Spleen (tissue), 11 donors: ENCODE results near the gene MIEF2. TPM values are rescaled to one million over a fixed set of nuclear protein-coding genes. Genes with fewer than 3 reads are reported as not detected.

Experiments used
- DNase-seq: peaks from one replicate; pipeline ENCODE4 v3.0.0-alpha.2; 2020
- H3K27ac ChIP-seq, 8 donors: fragments of 200-600 bp; sonication (generic) in 7 of 8; 1 replicate in 4 of 8; 2 replicates in 4 of 8; pipeline versions ENCODE4 v1.5.0 to v1.8.0; 2016 to 2021; ENCODE audit warnings: inconsistent platforms in 4 of 8, mild to moderate bottlenecking in 4 of 8, moderate library complexity in 1 of 8
- H3K27me3 ChIP-seq, 7 donors: fragments of 200-600 bp; sonication (generic) in 6 of 7; replicated peaks in 1 of 7; 1 replicate in 4 of 7; 2 replicates in 3 of 7; pipeline versions ENCODE4 v1.5.0 to v1.8.0; 2016 to 2021; ENCODE audit warnings: inconsistent platforms in 3 of 7, mild to moderate bottlenecking in 1 of 7
- H3K36me3 ChIP-seq, 6 donors: fragments of 200-600 bp; sonication (generic) in 5 of 6; 1 replicate in 4 of 6; 2 replicates in 2 of 6; pipeline versions ENCODE4 v1.5.0 to v1.8.0; 2016 to 2021; ENCODE audit warnings: inconsistent platforms in 2 of 6
- H3K4me1 ChIP-seq, 6 donors: fragments of 200-600 bp; sonication (generic) in 5 of 6; 1 replicate in 3 of 6; 2 replicates in 3 of 6; pipeline versions ENCODE4 v1.5.0 to v1.8.0; 2016 to 2021; ENCODE audit warnings: inconsistent platforms in 3 of 6
- H3K4me3 ChIP-seq, 8 donors: fragments of 200-600 bp; sonication (generic) in 7 of 8; 1 replicate in 4 of 8; 2 replicates in 4 of 8; pipeline versions ENCODE4 v1.5.0 to v1.8.0; 2016 to 2021; ENCODE audit warnings: inconsistent platforms in 4 of 8, mild to moderate bottlenecking in 4 of 8, moderate library complexity in 2 of 8
- H3K9me3 ChIP-seq, 8 donors: fragments of 200-600 bp; sonication (generic) in 7 of 8; 1 replicate in 4 of 8; 2 replicates in 4 of 8; pipeline versions ENCODE4 v1.5.0 to v1.8.0; 2016 to 2021; ENCODE audit warnings: inconsistent platforms in 4 of 8
- CTCF ChIP-seq, 11 experiments: fragments of 200-600 bp in 7 of 11; fragments of 450-650 bp in 4 of 11; sonication (generic) in 4 of 11; IDR thresholded peaks in 8 of 11; conservative IDR thresholded peaks in 3 of 11; 1 replicate in 7 of 11; 2 replicates in 4 of 11; pipeline versions ENCODE4 v1.4.0 to v1.8.0; 2016 to 2021; ENCODE audit warnings: antibody characterized with exemption in 11 of 11, inconsistent platforms in 4 of 11, mild to moderate bottlenecking in 1 of 11
- POLR2A ChIP-seq, 3 donors: fragments of 450-650 bp; IDR thresholded peaks; one replicate each; pipeline ENCODE4 v1.5.1; 2017; ENCODE audit warnings: antibody characterized with exemption in 3 of 3, mild to moderate bottlenecking in 1 of 3
- POLR2AphosphoS5 ChIP-seq, 3 donors: sonication (generic); formaldehyde crosslinking; IDR thresholded peaks; one replicate each; pipeline ENCODE4 v1.5.1; 2017; ENCODE audit warnings: antibody characterized with exemption in 3 of 3
- WGBS, 5 donors: extraction: QIAGEN DNeasy Blood & Tissue Kit in 3 of 5; methylation state at CpG; one replicate each; pipeline versions ENCODE4 v1.1.5 to v1.1.7; 2013 to 2018; 5-methylcytosine and 5-hydroxymethylcytosine counted together
- intact Hi-C: fragments of 100-400 bp; cut with DNase I; formaldehyde crosslinking; loops from one replicate; pipeline ENCODE4 v1.15.0; 2023; ENCODE audit warnings: low total_unique reads
- polyA plus RNA-seq, 3 donors: library from polyadenylated mRNA; stranded (reverse); fragments of 200-250 nt; gene quantifications; one replicate each; pipeline ENCODE4 v1.2.1, GENCODE V29; 2013
- total RNA-seq, 7 donors: library from RNA; depleted of rRNA in 3 of 7; stranded (reverse); fragments of >200 nt in 3 of 7; fragmentation: NEBNext Ultra II Directional in 4 of 7; extraction: Animal tissue kit (Norgen Biotek cat#: 25700) in 4 of 7; gene quantifications; one replicate each; pipeline versions ENCODE4 v1.1.0 to v1.2.1, GENCODE V29; 2016 to 2021
- donor health status: healthy with polysubstance abuse.
- donor health status: DM: no; HTN: no; CAD: no; lungs with moderate emphysema.
- donor health status: DM: no; HTN: no; CAD: no.
- donor health status: Bipolar disorder and iron deficiency.
- donor health status: healthy.
- donor health status: DM: no; HTN: no; CAD: no.
- donor health status: DM: yes; HTN: yes; CAD: no.

Gene MIEF2
- total and polyA plus RNA-seq, 10 donors = 4.6 to 24.8 (median 11.7) TPM

- Histone ChIP-seq H3K36me3 (no peaks in the 10 kb centered on the region), H3K4me3 (peak within 1 kb of the TSS; percentile 31 to 82 (median 55)), H3K27ac (peak within 1 kb of the TSS in 6 of 8 donors; percentile 9 to 86 (median 59)), H3K9me3 (no peaks in the 10 kb centered on the region), H3K4me1 (peaks cover 3 to 42% (median 20%) of the 10 kb centered on the region in 6 donors), H3K27me3 (no peaks in the 10 kb centered on the region)
- intact Hi-C loops = no loop called here
- TF ChIP-seq CTCF (IDR thresholded peaks at IDR 0.05 in 8 of 11, conservative IDR thresholded peaks at IDR 0.05 in 3 of 11) (peak in 1 of 11 experiments; percentile 16), POLR2A (IDR thresholded peaks at IDR 0.05) (no peak), POLR2AphosphoS5 (IDR thresholded peaks at IDR 0.05) (peak; percentile 43 to 85 (median 58))
- peak; percentile 99 for DNase-seq
- WGBS, 5 donors = 1 to 4% (median 1%) methylated on average over 5 to 60 of the region's 60 CpGs
Measured at GRCh38 chr17:18225121-18225641, 35.3 kb upstream of the MIEF2 start, which contains the start of gene LLGL1. Gene LLGL1, plus strand, starts transcription at chr17:18225635. Its CDS starts 48 bp downstream, at chr17:18225683.

GRCh38 chr17:18225642-18226283 is 34.7 kb upstream of the MIEF2 start:
- Histone ChIP-seq H3K27ac (peak overlapping the region in 5 of 8 donors; percentile 9 to 86 (median 63)), H3K27me3 (no peaks in the 10 kb centered on the region), H3K4me1 (peaks cover 3 to 42% (median 20%) of the 10 kb centered on the region in 6 donors), H3K9me3 (no peaks in the 10 kb centered on the region), H3K4me3 (peak overlapping the region; percentile 31 to 82 (median 55)), H3K36me3 (no peaks in the 10 kb centered on the region)
- TF ChIP-seq POLR2A (IDR thresholded peaks at IDR 0.05) (no peak), POLR2AphosphoS5 (IDR thresholded peaks at IDR 0.05) (peak in 2 of 3 donors; percentile 26 to 68), CTCF (IDR thresholded peaks at IDR 0.05 in 8 of 11, conservative IDR thresholded peaks at IDR 0.05 in 3 of 11) (no peak)
- 0 to 1% (median 0%) methylated on average over 16 to 57 of the region's 57 CpGs for WGBS, 5 donors
- intact Hi-C loops = no loop called here
- DNase-seq = no peak

GRCh38 chr17:18226284-18226945 is 34.0 kb upstream of the MIEF2 start:
- H3K9me3 ChIP-seq = no peaks in the 10 kb centered on the region
- H3K36me3 ChIP-seq = no peaks in the 10 kb centered on the region
- intact Hi-C loops = no loop called here
- no peak for DNase-seq
- TF ChIP-seq CTCF (IDR thresholded peaks at IDR 0.05 in 8 of 11, conservative IDR thresholded peaks at IDR 0.05 in 3 of 11) (no peak), POLR2A (IDR thresholded peaks at IDR 0.05) (no peak)
- WGBS, 5 donors = 25 to 37% (median 30%) methylated on average over 16 of the region's 16 CpGs
- no peaks in the 10 kb centered on the region for H3K27me3 ChIP-seq
- H3K4me3 ChIP-seq = peak overlapping the region; percentile 31 to 82 (median 55)
- peak overlapping the region in 5 of 8 donors; percentile 9 to 86 (median 63) for H3K27ac ChIP-seq
- peaks cover 3 to 42% (median 20%) of the 10 kb centered on the region in 6 donors for H3K4me1 ChIP-seq

- 94 to 100% (median 98%) methylated on average over 4 to 5 of the region's 5 CpGs for whole genome bisulfite sequencing, 5 donors
- TF ChIP-seq POLR2AphosphoS5 (IDR thresholded peaks at IDR 0.05) = no peak
- no peak for TF ChIP-seq CTCF (IDR thresholded peaks at IDR 0.05 in 8 of 11, conservative IDR thresholded peaks at IDR 0.05 in 3 of 11)
- TF ChIP-seq POLR2A (IDR thresholded peaks at IDR 0.05) = no peak
- intact Hi-C loops = no loop called here
- Histone ChIP-seq H3K4me3 (no peak overlapping the region), H3K27ac (no peak overlapping the region), H3K27me3 (no peaks in the 10 kb centered on the region), H3K9me3 (no peaks in the 10 kb centered on the region), H3K36me3 (peaks cover 0 to 9% (median under 1%) of the 10 kb centered on the region in 6 donors), H3K4me1 (peaks cover 3 to 42% (median 20%) of the 10 kb centered on the region in 6 donors)
- DNase-seq = no peak
Measured at GRCh38 chr17:18227635-18228034, 32.8 kb upstream of the MIEF2 start.
